Loucy (cell line): ENCODE measurements around the gene OXLD1.

Experiments used
- CTCF ChIP-seq: fragments of 200-600 bp; sonication (generic); conservative IDR thresholded peaks from 2 replicates; pipeline ENCODE4 v1.5.1; 2014; ENCODE audit warnings: mild to moderate bottlenecking, antibody characterized with exemption, low read length
- EZH2phosphoT487 ChIP-seq: fragments of 200-600 bp; IDR thresholded peaks from 2 replicates; pipeline ENCODE4 v1.6.1; 2018; ENCODE audit warnings: antibody characterized with exemption, mild to moderate bottlenecking, moderate library complexity, borderline replicate concordance

- no peak for TF ChIP-seq EZH2phosphoT487
- TF ChIP-seq CTCF, result no peak
These were observed 37.6 kb upstream of the OXLD1 start for GRCh38 chr17:81703747-81704654.
